AG04450 (cell line): ENCODE data around the gene COL27A1. TPM values are rescaled to one million over a fixed set of nuclear protein-coding genes. Genes with fewer than 3 reads are reported as not detected.

Experiments used
- CTCF ChIA-PET: fragments of 300-600, 350-600 bp; formaldehyde crosslinking; extraction: SDS; loops from one replicate; lab custom pipeline; 2022; ENCODE audit warnings: antibody characterized with exemption, inconsistent platforms; lab: Charles Lee
- POLR2A ChIA-PET: fragments of 350-600 bp; formaldehyde crosslinking; extraction: SDS; loops from one replicate; lab custom pipeline; 2021; ENCODE audit warnings: antibody characterized with exemption, inconsistent platforms; lab: Yijun Ruan, JAX
- DNase-seq: peaks from one replicate; pipeline ENCODE4 v3.0.0-alpha.2; 2011; ENCODE audit warnings: low read depth, low spot score
- H3K27ac ChIP-seq: one replicate; pipeline ENCODE4 v1.5.1; 2012; ENCODE audit warnings: low read depth, low read length, control low read depth
- H3K27me3 ChIP-seq: one replicate; pipeline ENCODE4 v1.6.0; 2012; ENCODE audit warnings: low read length; ENCODE audit not compliant: control insufficient read depth, insufficient read depth
- H3K4me3 ChIP-seq: 2 replicates; pipeline ENCODE4 v1.5.1; 2011; ENCODE audit warnings: mild to moderate bottlenecking, low read depth, low read length, control low read depth
- H3K9me3 ChIP-seq: 2 replicates; pipeline ENCODE4 v1.5.1; 2012; ENCODE audit warnings: low read length; ENCODE audit not compliant: control insufficient read depth, insufficient read depth
- polyA plus RNA-seq: library from polyadenylated mRNA; depleted of rRNA; stranded (reverse); fragments of >200 nt; gene quantifications from 2 replicates; pipeline ENCODE4 v1.2.3, GENCODE V29; 2011
- TF ChIP-seq, protein P1 (sequence below): IDR thresholded peaks from 2 replicates; pipeline ENCODE4 v1.5.1; 2011; ENCODE audit warnings: low read depth, low read length, control low read depth, inconsistent platforms

Gene COL27A1
- polyA plus RNA-seq, 1 experiment: 8.5 TPM

- no peak for DNase-seq
- H3K27ac ChIP-seq: no peak overlapping the region
- no peak overlapping the region for H3K4me3 ChIP-seq
- no peaks in the 10 kb centered on the region for H3K27me3 ChIP-seq
- TF ChIP-seq, protein P1, sequence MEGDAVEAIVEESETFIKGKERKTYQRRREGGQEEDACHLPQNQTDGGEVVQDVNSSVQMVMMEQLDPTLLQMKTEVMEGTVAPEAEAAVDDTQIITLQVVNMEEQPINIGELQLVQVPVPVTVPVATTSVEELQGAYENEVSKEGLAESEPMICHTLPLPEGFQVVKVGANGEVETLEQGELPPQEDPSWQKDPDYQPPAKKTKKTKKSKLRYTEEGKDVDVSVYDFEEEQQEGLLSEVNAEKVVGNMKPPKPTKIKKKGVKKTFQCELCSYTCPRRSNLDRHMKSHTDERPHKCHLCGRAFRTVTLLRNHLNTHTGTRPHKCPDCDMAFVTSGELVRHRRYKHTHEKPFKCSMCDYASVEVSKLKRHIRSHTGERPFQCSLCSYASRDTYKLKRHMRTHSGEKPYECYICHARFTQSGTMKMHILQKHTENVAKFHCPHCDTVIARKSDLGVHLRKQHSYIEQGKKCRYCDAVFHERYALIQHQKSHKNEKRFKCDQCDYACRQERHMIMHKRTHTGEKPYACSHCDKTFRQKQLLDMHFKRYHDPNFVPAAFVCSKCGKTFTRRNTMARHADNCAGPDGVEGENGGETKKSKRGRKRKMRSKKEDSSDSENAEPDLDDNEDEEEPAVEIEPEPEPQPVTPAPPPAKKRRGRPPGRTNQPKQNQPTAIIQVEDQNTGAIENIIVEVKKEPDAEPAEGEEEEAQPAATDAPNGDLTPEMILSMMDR: no peak
- ChIA-PET CTCF (interaction anchor here (0.5 to 1.0 kb wide), 4 partner anchors 67 to 521 kb away, joined by 3 to 13 read pairs (median 4); no protein-coding TSS in a partner anchor), POLR2A (no interaction called here)
- no peaks in the 10 kb centered on the region; the same call in 1 of the 2 replicates for H3K9me3 ChIP-seq
These were observed 41.8 kb downstream of the COL27A1 start for GRCh38 chr9:114196979-114197622.

DNA sequence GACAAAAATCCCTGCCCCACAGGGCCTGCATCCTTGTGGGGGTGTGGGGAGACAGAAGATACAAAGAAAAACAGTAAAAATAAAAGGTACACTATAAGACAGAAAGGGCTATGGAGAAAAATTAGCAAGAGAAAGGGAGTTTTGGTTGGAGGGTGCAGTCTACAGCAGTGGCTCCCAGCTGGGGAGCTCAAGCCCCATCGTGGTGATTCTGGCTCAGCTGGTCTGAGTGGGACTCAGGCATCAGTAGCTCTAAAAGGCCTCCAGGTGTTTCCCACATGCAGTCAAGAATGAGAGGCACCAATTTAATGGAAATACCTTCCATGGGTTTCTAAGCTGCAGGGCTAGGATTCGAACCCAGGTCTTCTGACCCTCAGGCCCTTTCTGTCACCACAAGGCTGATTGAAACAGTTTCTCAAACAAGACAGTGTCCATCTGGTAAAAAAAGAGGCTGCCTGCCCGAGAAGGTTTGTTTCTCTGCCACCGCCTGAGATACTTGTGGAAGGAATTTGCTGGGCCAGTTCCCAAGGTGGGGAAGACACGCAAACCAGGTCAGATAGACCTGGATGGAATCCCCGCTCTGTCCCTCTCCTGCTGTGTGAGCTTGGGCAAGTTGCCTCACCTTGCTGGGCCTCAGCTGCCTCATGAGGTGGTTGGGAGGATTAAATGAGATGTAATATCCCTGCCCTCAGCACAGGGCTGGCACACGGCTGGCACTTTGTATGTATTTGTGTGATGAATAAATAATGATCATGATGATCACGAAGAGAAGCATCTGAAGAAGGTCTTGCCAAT is 43.1 kb downstream of the COL27A1 start:
- POLR2A ChIA-PET: no interaction called here
- H3K27me3 ChIP-seq: no peaks in the 10 kb centered on the region
- no peak for DNase-seq
- CTCF ChIA-PET: interaction anchor here (0.7 kb wide), 1 partner anchor 522 kb away, joined by 6 read pairs; no protein-coding TSS in a partner anchor
- no peak overlapping the region for H3K4me3 ChIP-seq
- no peak overlapping the region for H3K27ac ChIP-seq
- no peaks in the 10 kb centered on the region; the same call in 1 of the 2 replicates for H3K9me3 ChIP-seq
- TF ChIP-seq, protein P1: no peak

DNA sequence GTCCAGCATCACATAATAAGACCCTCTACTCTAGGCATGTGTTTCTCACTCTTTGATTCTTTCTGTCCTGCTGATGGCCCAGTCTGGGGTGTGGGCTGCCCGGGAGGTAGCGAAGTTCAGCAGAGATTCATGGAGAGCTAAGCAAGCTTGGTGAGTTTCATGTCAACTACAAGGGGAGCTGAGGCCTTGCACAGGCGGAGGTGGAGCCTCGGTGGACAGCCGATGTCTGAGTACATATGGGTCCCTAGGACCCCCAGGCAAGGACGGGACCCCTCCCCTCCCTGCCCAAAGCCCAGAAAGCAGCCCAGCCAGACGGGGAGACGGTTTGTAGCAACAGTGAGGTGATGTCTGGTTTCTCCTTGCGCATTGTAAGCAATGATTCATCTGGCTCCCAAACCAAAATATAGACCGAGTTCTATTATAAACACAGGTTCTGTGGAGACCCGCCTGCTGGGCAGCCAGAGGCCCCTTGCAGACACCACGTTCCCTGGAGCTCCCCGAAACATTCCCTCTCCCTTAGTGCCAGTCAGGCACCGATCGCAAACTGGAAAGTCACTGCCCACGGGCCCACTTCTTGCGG is 45.5 kb downstream of the COL27A1 start:
- Histone ChIP-seq H3K4me3 (no peak overlapping the region), H3K27me3 (no peaks in the 10 kb centered on the region), H3K9me3 (no peaks in the 10 kb centered on the region; the same call in 1 of the 2 replicates), H3K27ac (no peak overlapping the region)
- ChIA-PET POLR2A (interaction anchor here (0.5 kb wide), 1 partner anchor 92 kb away, joined by 3 read pairs; no protein-coding TSS in a partner anchor), CTCF (no interaction called here)
- DNase-seq: no peak
- TF ChIP-seq, protein P1: no peak

- CTCF ChIA-PET: interaction anchor here (1.5 kb wide), 1 partner anchor 88 kb away, joined by 5 read pairs; no protein-coding TSS in a partner anchor
- Histone ChIP-seq H3K4me3 (no peak overlapping the region), H3K9me3 (no peaks in the 10 kb centered on the region; the same call in 1 of the 2 replicates), H3K27me3 (no peaks in the 10 kb centered on the region), H3K27ac (no peak overlapping the region)
- no peak for DNase-seq
- POLR2A ChIA-PET: no interaction called here
- TF ChIP-seq, protein P1: no peak
These were observed 47.1 kb downstream of the COL27A1 start for GRCh38 chr9:114202396-114202795.
